ENCODE measurements around the gene ATP10B.

ATP10B gene

DNA sequence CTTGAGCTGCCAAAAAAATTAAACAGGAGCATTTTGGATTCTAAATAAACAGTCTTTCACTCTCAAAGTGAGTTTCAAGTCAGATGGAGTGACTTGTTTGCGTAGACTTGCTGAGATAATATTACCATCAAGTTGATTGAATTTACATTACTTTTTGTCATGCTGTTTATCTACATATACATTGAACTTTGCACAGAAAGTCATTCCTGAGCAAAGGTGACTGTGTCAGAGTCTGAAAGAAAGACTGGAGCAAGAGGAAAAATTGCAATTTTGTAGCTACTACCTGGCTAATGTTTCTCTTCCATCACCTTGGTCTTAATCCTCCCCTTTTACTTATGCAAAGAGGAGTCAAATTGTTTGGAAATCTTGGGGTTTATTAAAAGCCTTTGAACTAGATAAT, 251.0 kb downstream of the ATP10B start:
- ChIA-PET CTCF (no interaction called here), POLR2A (no interaction called here)
- no peak overlapping the region for H3K4me3 ChIP-seq (ENCODE audit: low read depth, low read length)
- no peaks in the 10 kb centered on the region for H3K4me1 ChIP-seq (ENCODE audit: control insufficient read depth, insufficient read depth, low read length)
- TF ChIP-seq GLI2 (tag by site-specific recombination; IDR thresholded peaks at IDR 0.05; ENCODE audit: borderline replicate concordance, low read depth) (no peak), RBAK (tag by site-specific recombination; IDR thresholded peaks at IDR 0.05) (no peak), ZSCAN16 (tag by site-specific recombination; IDR thresholded peaks at IDR 0.05) (no peak), KLF16 (tag by site-specific recombination; IDR thresholded peaks at IDR 0.05) (no peak), SP7 (tag by site-specific recombination; IDR thresholded peaks at IDR 0.05) (no peak), ZNF18 (tag by site-specific recombination; IDR thresholded peaks at IDR 0.05) (no peak), ZNF785 (tag by site-specific recombination; IDR thresholded peaks at IDR 0.05) (no peak), ZNF157 (tag by site-specific recombination; IDR thresholded peaks at IDR 0.05) (no peak), ZNF426 (tag by site-specific recombination; IDR thresholded peaks at IDR 0.05) (no peak)
- TF ChIP-seq, protein P1, sequence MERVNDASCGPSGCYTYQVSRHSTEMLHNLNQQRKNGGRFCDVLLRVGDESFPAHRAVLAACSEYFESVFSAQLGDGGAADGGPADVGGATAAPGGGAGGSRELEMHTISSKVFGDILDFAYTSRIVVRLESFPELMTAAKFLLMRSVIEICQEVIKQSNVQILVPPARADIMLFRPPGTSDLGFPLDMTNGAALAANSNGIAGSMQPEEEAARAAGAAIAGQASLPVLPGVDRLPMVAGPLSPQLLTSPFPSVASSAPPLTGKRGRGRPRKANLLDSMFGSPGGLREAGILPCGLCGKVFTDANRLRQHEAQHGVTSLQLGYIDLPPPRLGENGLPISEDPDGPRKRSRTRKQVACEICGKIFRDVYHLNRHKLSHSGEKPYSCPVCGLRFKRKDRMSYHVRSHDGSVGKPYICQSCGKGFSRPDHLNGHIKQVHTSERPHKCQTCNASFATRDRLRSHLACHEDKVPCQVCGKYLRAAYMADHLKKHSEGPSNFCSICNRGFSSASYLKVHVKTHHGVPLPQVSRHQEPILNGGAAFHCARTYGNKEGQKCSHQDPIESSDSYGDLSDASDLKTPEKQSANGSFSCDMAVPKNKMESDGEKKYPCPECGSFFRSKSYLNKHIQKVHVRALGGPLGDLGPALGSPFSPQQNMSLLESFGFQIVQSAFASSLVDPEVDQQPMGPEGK (tag by site-specific recombination; IDR thresholded peaks at IDR 0.05): no peak
- no peaks in the 10 kb centered on the region for H3K9me3 ChIP-seq (ENCODE audit: control insufficient read depth, insufficient read depth, low read depth, low read length)
- H3K27ac ChIP-seq (ENCODE audit: extremely low read depth, low read depth, low read length): no peak overlapping the region
- H3K36me3 ChIP-seq (ENCODE audit: control insufficient read depth in 2 of 2, insufficient read depth in 1 of 2, low read length in 2 of 2): no peaks in the 10 kb centered on the region

DNA sequence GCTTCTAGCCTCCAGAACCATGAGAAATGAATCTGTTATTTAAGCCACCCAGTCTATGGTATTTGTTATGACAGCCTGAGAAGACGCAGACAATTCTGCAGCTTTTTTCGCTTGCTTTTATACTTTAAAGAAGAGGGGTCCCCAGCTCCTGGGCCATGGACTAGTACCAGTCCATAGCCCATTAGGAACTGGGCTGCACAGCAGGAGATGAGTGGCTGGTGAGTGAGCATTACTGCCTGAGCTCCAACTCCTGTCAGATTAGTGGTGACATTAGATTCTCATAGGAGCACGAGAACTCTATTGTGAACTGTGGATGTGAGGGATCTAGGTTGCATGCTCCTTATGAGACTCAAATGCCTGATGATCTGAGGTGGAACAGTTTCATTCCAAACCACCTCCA, 278.7 kb downstream of the ATP10B start:
- no peaks in the 10 kb centered on the region for H3K36me3 ChIP-seq (ENCODE audit: control insufficient read depth in 2 of 2, insufficient read depth in 1 of 2, low read length in 2 of 2)
- CTCF ChIA-PET: no interaction called here
- H3K27ac ChIP-seq (ENCODE audit: extremely low read depth, low read depth, low read length): no peak overlapping the region
- POLR2A ChIA-PET: no interaction called here
- no peaks in the 10 kb centered on the region for H3K4me1 ChIP-seq (ENCODE audit: control insufficient read depth, insufficient read depth, low read length)
- no peaks in the 10 kb centered on the region for H3K9me3 ChIP-seq (ENCODE audit: control insufficient read depth, insufficient read depth, low read depth, low read length)
- TF ChIP-seq ZNF394 (tag by site-specific recombination; IDR thresholded peaks at IDR 0.05; ENCODE audit: borderline replicate concordance) (no peak), ZNF16 (tag by site-specific recombination; IDR thresholded peaks at IDR 0.05; ENCODE audit: low read depth) (no peak), ZNF660 (tag by site-specific recombination; IDR thresholded peaks at IDR 0.05) (no peak), ZBTB1 (tag by site-specific recombination; IDR thresholded peaks at IDR 0.05) (no peak), ZNF791 (tag by site-specific recombination; IDR thresholded peaks at IDR 0.05) (no peak), ZFHX2 (tag by site-specific recombination; conservative IDR thresholded peaks at IDR 0.05) (no peak), ZNF174 (tag by site-specific recombination; IDR thresholded peaks at IDR 0.05) (no peak), ZNF416 (tag by site-specific recombination; IDR thresholded peaks at IDR 0.05) (no peak), KLF7 (tag by site-specific recombination; IDR thresholded peaks at IDR 0.05; ENCODE audit: borderline replicate concordance) (no peak), ZNF354C (tag by site-specific recombination; IDR thresholded peaks at IDR 0.05; ENCODE audit: borderline replicate concordance, low read depth) (no peak), ZBTB17 (tag by site-specific recombination; IDR thresholded peaks at IDR 0.05) (no peak), ELK4 (IDR thresholded peaks at IDR 0.05; ENCODE audit: borderline replicate concordance, low read depth, low read length) (no peak), ZNF341 (tag by site-specific recombination; IDR thresholded peaks at IDR 0.05; ENCODE audit: low read depth) (no peak), FEZF1 (tag by site-specific recombination; IDR thresholded peaks at IDR 0.05) (no peak)
- TF ChIP-seq, protein P2, sequence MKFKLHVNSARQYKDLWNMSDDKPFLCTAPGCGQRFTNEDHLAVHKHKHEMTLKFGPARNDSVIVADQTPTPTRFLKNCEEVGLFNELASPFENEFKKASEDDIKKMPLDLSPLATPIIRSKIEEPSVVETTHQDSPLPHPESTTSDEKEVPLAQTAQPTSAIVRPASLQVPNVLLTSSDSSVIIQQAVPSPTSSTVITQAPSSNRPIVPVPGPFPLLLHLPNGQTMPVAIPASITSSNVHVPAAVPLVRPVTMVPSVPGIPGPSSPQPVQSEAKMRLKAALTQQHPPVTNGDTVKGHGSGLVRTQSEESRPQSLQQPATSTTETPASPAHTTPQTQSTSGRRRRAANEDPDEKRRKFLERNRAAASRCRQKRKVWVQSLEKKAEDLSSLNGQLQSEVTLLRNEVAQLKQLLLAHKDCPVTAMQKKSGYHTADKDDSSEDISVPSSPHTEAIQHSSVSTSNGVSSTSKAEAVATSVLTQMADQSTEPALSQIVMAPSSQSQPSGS (tag by site-specific recombination; IDR thresholded peaks at IDR 0.05; ENCODE audit: low read depth): no peak
- H3K4me3 ChIP-seq (ENCODE audit: low read depth, low read length): no peak overlapping the region

Measured in HEK293 (cell line).